Suppressor macrophage treated with lipopolysaccharide for 4 hours (primary cell): Measurements from ENCODE around the gene MRPL43.

Source experiments
- DNase-seq: peaks from one replicate; pipeline ENCODE4 v3.0.0-alpha.2; 2020

MRPL43 gene

DNA sequence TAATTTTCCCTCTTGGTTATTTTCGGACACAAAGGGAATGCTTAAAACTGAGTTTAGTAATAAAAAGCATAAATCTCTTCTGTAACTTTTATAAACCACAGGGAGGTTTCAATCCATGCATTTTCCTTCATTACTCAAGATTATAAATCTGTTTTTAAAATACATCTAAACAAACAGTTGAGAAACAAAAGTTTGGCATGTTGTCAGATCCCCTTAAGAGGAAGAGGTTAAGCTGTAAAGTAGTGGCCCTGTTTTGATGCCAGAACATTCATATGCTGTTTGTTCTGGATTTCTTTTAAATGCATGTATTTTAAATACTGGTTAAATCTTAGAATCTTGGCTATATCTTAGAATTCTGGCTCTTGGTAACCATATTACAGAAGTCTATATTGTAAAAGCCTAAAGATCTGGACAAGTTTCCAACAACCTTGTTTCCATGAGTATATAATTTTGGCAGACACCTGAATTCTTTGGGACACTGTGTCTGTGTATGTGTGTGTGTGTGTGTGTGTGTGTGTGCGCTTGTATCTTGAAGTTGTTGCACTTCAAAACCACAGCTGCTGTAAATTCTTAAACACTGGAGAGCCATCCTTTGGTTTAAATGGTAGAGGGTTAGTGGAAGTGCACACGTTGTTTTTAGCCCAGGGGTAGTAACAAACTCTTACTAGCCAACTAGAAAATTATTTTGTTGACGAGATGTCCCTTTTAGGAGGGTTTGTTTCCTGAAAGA, 24.8 kb downstream of the MRPL43 start:
- no peak for DNase-seq

DNA sequence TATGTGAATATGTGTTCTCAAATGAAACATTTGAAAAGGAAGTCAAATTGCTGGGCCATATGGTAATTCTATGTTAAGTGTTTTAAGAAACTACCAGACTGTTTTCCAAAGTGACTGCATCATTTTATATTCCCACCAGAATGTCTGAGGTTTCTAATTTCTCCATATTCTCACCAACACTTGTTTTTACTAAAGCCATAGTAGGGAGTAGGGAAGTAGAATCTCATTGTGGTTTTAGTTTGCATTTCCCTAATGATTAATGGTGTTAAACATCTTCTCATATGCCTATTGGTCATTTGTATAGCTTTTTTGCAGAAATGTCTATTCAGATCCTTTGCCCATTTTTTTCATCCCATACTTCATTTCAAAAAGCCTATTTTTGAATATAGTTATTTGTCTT, 27.0 kb downstream of the MRPL43 start:
- DNase-seq: peak; percentile 57

DNA sequence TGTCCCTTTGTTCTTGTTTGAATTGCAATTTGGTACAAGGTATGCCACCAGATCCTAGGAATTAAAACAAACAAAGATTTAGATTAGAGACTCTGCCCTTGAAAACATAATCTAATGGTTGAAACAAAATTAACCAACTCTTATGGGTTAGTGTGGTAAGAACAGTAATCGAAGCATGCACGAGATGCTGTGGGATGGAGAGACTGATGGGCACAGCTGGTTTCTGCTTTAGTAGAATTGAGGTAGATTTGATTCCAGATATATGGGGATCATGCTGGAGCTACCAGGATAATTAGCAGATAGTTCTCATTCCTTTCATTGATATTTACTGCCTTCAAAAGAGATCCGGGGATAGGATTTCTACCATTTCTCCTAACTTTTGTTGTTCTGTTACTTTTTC, 38.4 kb downstream of the MRPL43 start:
- DNase-seq: no peak

DNA sequence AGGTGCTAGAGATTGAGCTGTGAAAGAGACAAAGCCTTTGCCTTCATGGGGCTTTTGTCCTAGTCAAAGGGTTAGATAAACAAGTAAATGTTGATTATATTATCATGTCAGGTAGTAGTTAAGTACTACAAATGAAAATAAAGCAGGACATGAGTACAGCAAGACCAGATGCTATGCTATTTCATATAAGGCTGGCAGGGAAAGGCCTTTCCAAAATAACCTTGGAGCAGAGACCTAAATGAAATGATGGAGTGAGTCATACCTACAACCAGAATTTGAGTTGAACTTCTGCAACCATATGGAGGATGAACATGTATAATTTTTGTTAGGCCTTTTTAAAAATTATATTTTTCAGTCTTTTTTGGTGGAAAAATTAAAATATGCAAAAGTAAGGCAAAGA, 41.5 kb downstream of the MRPL43 start:
- DNase-seq: no peak

DNA sequence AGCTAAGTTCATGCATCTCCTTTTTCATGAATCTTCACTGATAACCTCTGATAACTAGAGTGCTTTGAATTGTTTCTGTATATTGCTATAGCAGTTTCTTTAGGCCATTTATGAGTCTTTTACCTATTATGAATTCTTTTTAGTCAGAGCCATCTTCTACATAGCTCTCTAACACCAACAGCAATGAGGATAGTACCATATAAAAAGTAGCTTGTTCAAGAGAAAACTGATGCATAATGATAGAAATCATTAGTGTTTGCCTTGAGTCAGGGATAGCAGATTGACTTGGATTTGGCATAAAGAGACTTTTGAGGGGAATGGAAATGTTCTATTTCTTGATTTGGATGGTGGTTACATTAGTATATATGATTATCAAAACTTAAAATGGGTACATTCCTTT, 43.8 kb downstream of the MRPL43 start:
- no peak for DNase-seq

DNA sequence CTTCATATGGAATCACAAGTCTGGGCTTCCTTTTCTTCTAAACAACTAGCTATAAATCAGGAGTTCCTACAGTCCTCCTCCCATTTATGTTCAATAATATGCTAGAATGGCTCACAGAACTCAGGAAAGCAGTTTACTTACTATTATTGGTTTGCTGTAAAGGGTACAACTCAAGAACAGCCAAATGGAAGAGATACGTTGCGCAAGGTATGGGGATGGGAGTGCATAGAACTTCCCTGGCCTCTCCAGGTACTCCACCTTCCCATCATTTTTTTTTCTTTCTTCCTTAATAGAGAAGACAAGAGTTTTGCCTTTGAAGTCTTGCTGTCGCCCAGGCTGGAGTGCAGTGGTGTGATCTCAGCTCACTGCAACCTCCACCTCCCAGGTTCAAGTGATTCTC, 45.1 kb downstream of the MRPL43 start:
- no peak for DNase-seq

DNA sequence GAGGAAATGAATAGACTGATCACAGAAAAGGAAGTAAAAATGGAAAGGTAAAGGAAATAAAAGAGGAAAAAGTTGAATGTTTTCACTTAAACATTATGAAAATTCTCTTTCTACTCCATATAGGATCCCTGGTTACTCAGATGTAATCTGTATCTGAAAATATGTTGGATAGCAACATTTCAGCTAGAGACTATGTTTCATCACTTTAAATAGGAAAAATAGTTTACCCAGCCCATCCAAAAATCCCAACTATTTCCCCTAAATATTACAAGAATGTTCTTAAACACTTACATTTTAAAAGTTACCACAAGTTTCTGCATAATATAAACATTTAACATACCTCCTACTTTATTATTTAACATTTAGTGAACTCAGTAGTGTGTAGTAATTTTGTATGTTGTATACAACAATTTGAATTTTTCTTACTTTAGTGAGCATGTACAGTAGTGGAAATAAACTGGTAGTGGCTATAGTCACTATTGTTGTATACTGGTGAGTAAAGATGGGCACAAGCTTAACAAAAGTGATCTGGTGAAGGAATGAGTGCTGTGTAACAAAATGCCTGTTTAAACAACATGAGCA, 47.4 kb downstream of the MRPL43 start:
- no peak for DNase-seq
